DND-41 (cell line): ENCODE measurements around the gene IMMP1L.

Experiments used
- ATAC-seq: fragments of 200-7000 bp; cut with Tn5 transposase; 3 replicates; pipeline ENCODE4 v1.9.1; 2021; ENCODE audit warnings: low read depth; ENCODE audit not compliant: insufficient read depth
- DNase-seq: peaks from one replicate; pipeline ENCODE4 v3.0.0-alpha.2; 2020
- H2AFZ ChIP-seq: 2 replicates; pipeline ENCODE4 v1.6.0; 2012; ENCODE audit warnings: low read depth, low read length
- H3K27ac ChIP-seq: 2 replicates; pipeline ENCODE4 v1.5.1; 2012; ENCODE audit warnings: low read length, inconsistent platforms
- H3K27me3 ChIP-seq: fragments of 200-600 bp; sonication (generic); 2 replicates; pipeline ENCODE4 v1.6.0; 2012; ENCODE audit warnings: low read length, mild to moderate bottlenecking, inconsistent platforms; ENCODE audit not compliant: insufficient read depth, poor library complexity
- H3K36me3 ChIP-seq: 2 replicates; pipeline ENCODE4 v1.5.1; 2012; ENCODE audit warnings: low read length, inconsistent platforms; ENCODE audit not compliant: insufficient read depth
- H3K4me1 ChIP-seq: 2 replicates; pipeline ENCODE4 v1.5.1; 2012; ENCODE audit warnings: mild to moderate bottlenecking, low read length; ENCODE audit not compliant: insufficient read depth
- H3K4me2 ChIP-seq: 2 replicates; pipeline ENCODE4 v1.6.0; 2012; ENCODE audit warnings: mild to moderate bottlenecking, moderate library complexity, low read length, inconsistent platforms; ENCODE audit not compliant: insufficient read depth
- H3K4me3 ChIP-seq, 2 experiments: fragments of 200-600 bp in 1 of 2; shearing (Covaris generic) in 1 of 2; 2 replicates each; pipeline ENCODE4 v1.5.1; 2012 to 2016; ENCODE audit warnings: inconsistent platforms in 2 of 2, low read length in 2 of 2, mild to moderate bottlenecking in 2 of 2, low read depth in 1 of 2, moderate library complexity in 1 of 2
- H3K79me2 ChIP-seq: 2 replicates; pipeline ENCODE4 v1.6.0; 2012; ENCODE audit warnings: low read length, inconsistent platforms; ENCODE audit not compliant: insufficient read depth
- H3K9ac ChIP-seq: 2 replicates; pipeline ENCODE4 v1.6.0; 2012; ENCODE audit warnings: low read depth, mild to moderate bottlenecking, inconsistent platforms, low read length, moderate library complexity
- H3K9me3 ChIP-seq: 2 replicates; pipeline ENCODE4 v1.5.1; 2012; ENCODE audit warnings: low read length, moderate library complexity, mild to moderate bottlenecking, inconsistent platforms; ENCODE audit not compliant: insufficient read depth, severe bottlenecking
- H4K20me1 ChIP-seq: 2 replicates; pipeline ENCODE4 v1.6.0; 2012; ENCODE audit warnings: low read length; ENCODE audit not compliant: insufficient read depth
- CTCF ChIP-seq: IDR thresholded peaks from 2 replicates; pipeline ENCODE4 v1.5.1; 2012; ENCODE audit warnings: borderline replicate concordance, low read length, moderate library complexity, mild to moderate bottlenecking; ENCODE audit not compliant: poor library complexity, severe bottlenecking; ENCODE audit errors: extremely low read depth
- EZH2 ChIP-seq: IDR thresholded peaks from 3 replicates; pipeline ENCODE4 v1.6.1; 2012; ENCODE audit warnings: borderline replicate concordance, low read depth, mild to moderate bottlenecking, moderate library complexity, low read length, inconsistent platforms; ENCODE audit not compliant: severe bottlenecking

Gene IMMP1L

GRCh38 chr11:31397239-31397834 lies 112.1 kb downstream of the IMMP1L start:
- no peaks in the 10 kb centered on the region for H3K4me1 ChIP-seq
- H3K9ac ChIP-seq: no peak overlapping the region
- no peak overlapping the region for H3K4me2 ChIP-seq
- H3K4me3 ChIP-seq: no peak overlapping the region
- H3K27me3 ChIP-seq: no peaks in the 10 kb centered on the region
- no peaks in the 10 kb centered on the region for H3K79me2 ChIP-seq
- DNase-seq (no peak), ATAC-seq (peak; percentile 45; the same call in 1 of the 3 replicates)
- H4K20me1 ChIP-seq: no peaks in the 10 kb centered on the region
- H3K27ac ChIP-seq: no peak overlapping the region
- H3K36me3 ChIP-seq: no peaks in the 10 kb centered on the region
- TF ChIP-seq CTCF: peak; percentile 69
- no peak for TF ChIP-seq EZH2
- no peaks in the 10 kb centered on the region for H3K9me3 ChIP-seq
- no peak overlapping the region for H2AFZ ChIP-seq

GRCh38 chr11:31387379-31387778 lies 122.0 kb downstream of the IMMP1L start:
- DNase-seq (no peak), ATAC-seq (no peak)
- Histone ChIP-seq H3K27ac (no peak overlapping the region), H3K4me2 (no peak overlapping the region), H3K9ac (no peak overlapping the region), H3K4me1 (no peaks in the 10 kb centered on the region), H2AFZ (no peak overlapping the region), H3K36me3 (no peaks in the 10 kb centered on the region; the same call in 1 of the 2 replicates), H4K20me1 (peaks cover 3% of the 10 kb centered on the region; the same call in 1 of the 2 replicates), H3K79me2 (peaks cover 2% of the 10 kb centered on the region; the same call in 1 of the 2 replicates), H3K4me3 (no peak overlapping the region), H3K27me3 (no peaks in the 10 kb centered on the region), H3K9me3 (no peaks in the 10 kb centered on the region)
- no peak for TF ChIP-seq EZH2
- no peak for TF ChIP-seq CTCF

GRCh38 chr11:31383116-31383515 lies 126.3 kb downstream of the IMMP1L start:
- no peak for ATAC-seq
- H3K4me1 ChIP-seq: no peaks in the 10 kb centered on the region
- H4K20me1 ChIP-seq: peaks cover 3% of the 10 kb centered on the region; the same call in 1 of the 2 replicates
- no peak overlapping the region for H3K4me2 ChIP-seq
- no peaks in the 10 kb centered on the region for H3K9me3 ChIP-seq
- no peak overlapping the region for H2AFZ ChIP-seq
- no peak overlapping the region for H3K9ac ChIP-seq
- TF ChIP-seq CTCF (no peak), EZH2 (no peak)
- peaks cover 2% of the 10 kb centered on the region; the same call in 1 of the 2 replicates for H3K79me2 ChIP-seq
- H3K4me3 ChIP-seq: no peak overlapping the region
- DNase-seq: no peak
- no peaks in the 10 kb centered on the region; the same call in 1 of the 2 replicates for H3K36me3 ChIP-seq
- H3K27me3 ChIP-seq: no peaks in the 10 kb centered on the region
- no peak overlapping the region for H3K27ac ChIP-seq
